ENCODE data around the gene ZDHHC13.

The ZDHHC13 gene

GRCh38 chr11:19099093-19099492, 17.9 kb upstream of the ZDHHC13 start:
- no peaks in the 10 kb centered on the region for H3K36me3 ChIP-seq (ENCODE audit: insufficient read depth, insufficient read length, low read length)
- TF ChIP-seq SUZ12 (IDR thresholded peaks at IDR 0.05; ENCODE audit: extremely low read depth, insufficient read depth, insufficient read length) = no peak
- no peak for TF ChIP-seq ZNF274 (IDR thresholded peaks at IDR 0.05; ENCODE audit: low read depth, low read length)
- TF ChIP-seq YY1 (IDR thresholded peaks at IDR 0.05; ENCODE audit: insufficient read depth, insufficient read length) = no peak
- H3K27me3 ChIP-seq (ENCODE audit: insufficient read depth, insufficient read length) = no peaks in the 10 kb centered on the region
- H3K9ac ChIP-seq (ENCODE audit: insufficient read length, low read depth) = no peak overlapping the region
- no peak overlapping the region for H3K4me3 ChIP-seq (ENCODE audit: insufficient read length, low read depth)
- H3K9me3 ChIP-seq (ENCODE audit: insufficient read depth, low read length) = peaks cover 10% of the 10 kb centered on the region; the same call in 1 of the 2 replicates
- no peak for DNase-seq (ENCODE audit: low read depth, low spot score)
- H3K4me1 ChIP-seq (ENCODE audit: insufficient read depth, insufficient read length) = no peaks in the 10 kb centered on the region

DNA sequence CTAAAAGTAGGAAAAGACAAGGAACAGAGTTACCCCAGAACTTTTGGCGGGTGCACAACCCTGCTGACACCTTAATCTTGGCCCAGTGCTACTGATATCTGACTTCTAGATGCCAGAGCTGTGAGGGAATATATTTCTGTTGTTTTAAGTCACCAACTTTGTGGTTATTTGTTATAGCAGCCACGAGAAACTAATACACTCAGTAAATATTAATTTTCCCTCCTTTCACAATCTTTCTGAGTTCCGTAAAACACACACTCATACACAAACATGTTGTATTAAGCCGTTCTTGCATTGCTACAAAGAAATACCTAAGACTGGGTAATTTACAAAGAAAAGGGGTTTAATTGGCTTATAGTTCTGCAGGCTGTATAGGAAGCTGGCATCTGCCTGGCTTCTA, 16.1 kb upstream of the ZDHHC13 start:
- no peaks in the 10 kb centered on the region for H3K36me3 ChIP-seq (ENCODE audit: insufficient read depth, insufficient read length, low read length)
- H3K27me3 ChIP-seq (ENCODE audit: insufficient read depth, insufficient read length) = no peaks in the 10 kb centered on the region
- no peak overlapping the region for H3K9ac ChIP-seq (ENCODE audit: insufficient read length, low read depth)
- no peak overlapping the region for H3K4me3 ChIP-seq (ENCODE audit: insufficient read length, low read depth)
- no peaks in the 10 kb centered on the region for H3K4me1 ChIP-seq (ENCODE audit: insufficient read depth, insufficient read length)
- no peak for DNase-seq (ENCODE audit: low read depth, low spot score)
- TF ChIP-seq ZNF274 (IDR thresholded peaks at IDR 0.05; ENCODE audit: low read depth, low read length) (no peak), SUZ12 (IDR thresholded peaks at IDR 0.05; ENCODE audit: extremely low read depth, insufficient read depth, insufficient read length) (no peak)
- peaks cover 10% of the 10 kb centered on the region; the same call in 1 of the 2 replicates for H3K9me3 ChIP-seq (ENCODE audit: insufficient read depth, low read length)

GRCh38 chr11:19101796-19102520, 15.0 kb upstream of the ZDHHC13 start:
- peaks cover 10% of the 10 kb centered on the region; the same call in 1 of the 2 replicates for H3K9me3 ChIP-seq (ENCODE audit: insufficient read depth, low read length)
- DNase-seq (ENCODE audit: low read depth, low spot score) = no peak
- no peak for TF ChIP-seq YY1 (IDR thresholded peaks at IDR 0.05; ENCODE audit: insufficient read depth, insufficient read length)
- no peak for TF ChIP-seq ZNF274 (IDR thresholded peaks at IDR 0.05; ENCODE audit: low read depth, low read length)
- no peak for TF ChIP-seq SUZ12 (IDR thresholded peaks at IDR 0.05; ENCODE audit: extremely low read depth, insufficient read depth, insufficient read length)
- H3K27me3 ChIP-seq (ENCODE audit: insufficient read depth, insufficient read length) = no peaks in the 10 kb centered on the region
- H3K36me3 ChIP-seq (ENCODE audit: insufficient read depth, insufficient read length, low read length) = no peaks in the 10 kb centered on the region
- no peak overlapping the region for H3K9ac ChIP-seq (ENCODE audit: insufficient read length, low read depth)
- no peaks in the 10 kb centered on the region for H3K4me1 ChIP-seq (ENCODE audit: insufficient read depth, insufficient read length)
- H3K4me3 ChIP-seq (ENCODE audit: insufficient read length, low read depth) = no peak overlapping the region

DNA sequence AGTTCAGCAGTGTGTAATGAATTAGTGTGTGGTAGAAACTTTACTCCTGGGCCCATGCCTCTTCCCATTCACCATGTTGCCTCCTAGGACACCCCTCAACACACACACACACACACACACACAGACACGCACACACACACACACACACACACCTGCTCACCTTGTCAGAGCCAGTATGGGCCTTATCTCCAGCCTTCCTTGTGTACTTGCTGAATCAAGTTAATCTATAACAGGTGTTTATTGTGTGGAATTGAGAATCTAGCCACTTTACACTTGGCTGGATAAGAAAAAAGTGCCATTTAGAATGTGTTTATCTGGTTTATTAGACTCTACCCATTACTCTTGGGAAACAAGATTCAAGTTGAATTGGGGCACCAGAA, 14.5 kb upstream of the ZDHHC13 start:
- Histone ChIP-seq H3K9me3 (ENCODE audit: insufficient read depth, low read length) (peaks cover 10% of the 10 kb centered on the region; the same call in 1 of the 2 replicates), H3K9ac (ENCODE audit: insufficient read length, low read depth) (no peak overlapping the region), H3K4me3 (ENCODE audit: insufficient read length, low read depth) (no peak overlapping the region), H3K36me3 (ENCODE audit: insufficient read depth, insufficient read length, low read length) (no peaks in the 10 kb centered on the region), H3K4me1 (ENCODE audit: insufficient read depth, insufficient read length) (no peaks in the 10 kb centered on the region), H3K27me3 (ENCODE audit: insufficient read depth, insufficient read length) (no peaks in the 10 kb centered on the region)
- TF ChIP-seq YY1 (IDR thresholded peaks at IDR 0.05; ENCODE audit: insufficient read depth, insufficient read length) (no peak), ZNF274 (IDR thresholded peaks at IDR 0.05; ENCODE audit: low read depth, low read length) (no peak), SUZ12 (IDR thresholded peaks at IDR 0.05; ENCODE audit: extremely low read depth, insufficient read depth, insufficient read length) (no peak)
- DNase-seq (ENCODE audit: low read depth, low spot score) = no peak

DNA sequence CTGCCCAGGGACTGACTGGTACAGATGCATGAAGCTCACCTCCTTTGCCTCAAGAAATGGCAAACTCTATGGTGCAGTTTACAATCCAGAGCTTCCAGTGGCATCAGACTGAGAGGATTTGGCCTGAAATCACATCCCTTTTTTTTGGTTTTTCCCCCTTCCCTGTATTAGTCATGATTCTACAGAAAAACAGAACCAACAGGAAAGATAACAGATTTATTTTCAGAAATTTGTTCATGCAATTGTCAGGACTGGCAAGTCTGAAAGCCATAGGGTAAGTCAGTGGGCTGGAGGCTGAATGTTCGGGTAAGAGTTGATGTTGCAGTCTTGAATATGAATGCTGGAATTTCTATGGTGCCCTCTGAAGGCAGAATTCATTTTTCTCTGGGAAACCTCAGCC, 12.0 kb upstream of the ZDHHC13 start:
- Histone ChIP-seq H3K9me3 (ENCODE audit: insufficient read depth, low read length) (peaks cover 10% of the 10 kb centered on the region; the same call in 1 of the 2 replicates), H3K9ac (ENCODE audit: insufficient read length, low read depth) (no peak overlapping the region), H3K4me1 (ENCODE audit: insufficient read depth, insufficient read length) (no peaks in the 10 kb centered on the region), H3K36me3 (ENCODE audit: insufficient read depth, insufficient read length, low read length) (no peaks in the 10 kb centered on the region), H3K4me3 (ENCODE audit: insufficient read length, low read depth) (no peak overlapping the region), H3K27me3 (ENCODE audit: insufficient read depth, insufficient read length) (no peaks in the 10 kb centered on the region)
- no peak for DNase-seq (ENCODE audit: low read depth, low spot score)
- TF ChIP-seq YY1 (IDR thresholded peaks at IDR 0.05; ENCODE audit: insufficient read depth, insufficient read length) (no peak), ZNF274 (IDR thresholded peaks at IDR 0.05; ENCODE audit: low read depth, low read length) (no peak), SUZ12 (IDR thresholded peaks at IDR 0.05; ENCODE audit: extremely low read depth, insufficient read depth, insufficient read length) (no peak)

DNA sequence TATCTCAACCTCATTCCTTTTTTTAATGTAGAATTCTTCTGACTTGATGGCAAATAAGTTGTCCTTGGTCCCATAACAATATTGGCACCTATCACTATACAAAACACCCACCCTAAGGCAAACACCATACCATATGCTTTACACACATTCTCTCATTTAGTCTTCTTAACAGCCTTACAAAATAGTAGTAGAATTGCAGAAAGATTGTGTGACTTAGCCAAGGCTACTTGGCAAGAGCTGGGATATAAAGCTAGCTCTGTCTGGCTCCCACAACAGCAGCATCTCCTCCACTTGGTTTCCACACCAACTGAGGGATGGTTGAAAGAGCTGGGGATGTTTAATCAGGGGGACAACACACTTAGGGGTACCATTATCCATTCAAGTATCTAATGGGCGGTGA, 9.8 kb upstream of the ZDHHC13 start:
- no peak for DNase-seq (ENCODE audit: low read depth, low spot score)
- Histone ChIP-seq H3K9me3 (ENCODE audit: insufficient read depth, low read length) (no peaks in the 10 kb centered on the region), H3K27me3 (ENCODE audit: insufficient read depth, insufficient read length) (no peaks in the 10 kb centered on the region), H3K4me3 (ENCODE audit: insufficient read length, low read depth) (no peak overlapping the region), H3K9ac (ENCODE audit: insufficient read length, low read depth) (no peak overlapping the region), H3K36me3 (ENCODE audit: insufficient read depth, insufficient read length, low read length) (no peaks in the 10 kb centered on the region), H3K4me1 (ENCODE audit: insufficient read depth, insufficient read length) (no peaks in the 10 kb centered on the region)
- no peak for TF ChIP-seq ZNF274 (IDR thresholded peaks at IDR 0.05; ENCODE audit: low read depth, low read length)
- no peak for TF ChIP-seq YY1 (IDR thresholded peaks at IDR 0.05; ENCODE audit: insufficient read depth, insufficient read length)
- TF ChIP-seq SUZ12 (IDR thresholded peaks at IDR 0.05; ENCODE audit: extremely low read depth, insufficient read depth, insufficient read length) = no peak

- no peaks in the 10 kb centered on the region for H3K27me3 ChIP-seq (ENCODE audit: insufficient read depth, insufficient read length)
- no peak overlapping the region for H3K9ac ChIP-seq (ENCODE audit: insufficient read length, low read depth)
- no peaks in the 10 kb centered on the region for H3K36me3 ChIP-seq (ENCODE audit: insufficient read depth, insufficient read length, low read length)
- H3K4me1 ChIP-seq (ENCODE audit: insufficient read depth, insufficient read length) = no peaks in the 10 kb centered on the region
- H3K9me3 ChIP-seq (ENCODE audit: insufficient read depth, low read length) = no peaks in the 10 kb centered on the region
- no peak for TF ChIP-seq YY1 (IDR thresholded peaks at IDR 0.05; ENCODE audit: insufficient read depth, insufficient read length)
- TF ChIP-seq SUZ12 (IDR thresholded peaks at IDR 0.05; ENCODE audit: extremely low read depth, insufficient read depth, insufficient read length) = no peak
- TF ChIP-seq ZNF274 (IDR thresholded peaks at IDR 0.05; ENCODE audit: low read depth, low read length) = no peak
- DNase-seq (ENCODE audit: low read depth, low spot score) = no peak
- no peak overlapping the region for H3K4me3 ChIP-seq (ENCODE audit: insufficient read length, low read depth)
Observed at GRCh38 chr11:19110295-19110694, 6.7 kb upstream of the ZDHHC13 start.

All from NT2/D1 (cell line).